Amygdala (tissue), 56 donors: Measurements from ENCODE around the gene SPACA9.

Experiments used
- DNase-seq, 56 donors: peaks; one replicate each; lab custom pipeline; 2025; lab: John Stamatoyannopoulos, UW

SPACA9 gene

GRCh38 chr9:132878695-132879456, at the start of gene SPACA9:
Gene SPACA9, plus strand, starts transcription at chr9:132878898. Its CDS starts 5,050 bp downstream, at chr9:132883948.
- peak in 40 of 56 donors; percentile 6 to 68 (median 36) for DNase-seq

GRCh38 chr9:132832171-132832881, 46.4 kb upstream of the SPACA9 start:
- DNase-seq = no peak

- no peak for DNase-seq
Observed at GRCh38 chr9:132833550-132834121, 45.1 kb upstream of the SPACA9 start.

- DNase-seq = no peak
Observed at GRCh38 chr9:132834343-132834742, 44.4 kb upstream of the SPACA9 start.

- no peak for DNase-seq
Observed at GRCh38 chr9:132837501-132838286, 41.0 kb upstream of the SPACA9 start.

GRCh38 chr9:132838291-132838690, 40.4 kb upstream of the SPACA9 start:
- DNase-seq = no peak

GRCh38 chr9:132840980-132841379, 37.7 kb upstream of the SPACA9 start:
- DNase-seq = no peak

GRCh38 chr9:132842124-132843044, 36.3 kb upstream of the SPACA9 start:
- DNase-seq = no peak

- DNase-seq = no peak
Observed at GRCh38 chr9:132846109-132846917, 32.4 kb upstream of the SPACA9 start.

GRCh38 chr9:132846918-132847515, 31.7 kb upstream of the SPACA9 start:
- DNase-seq = no peak

GRCh38 chr9:132849185-132849706, 29.5 kb upstream of the SPACA9 start:
- peak in 5 of 56 donors; percentile 11 to 77 (median 19) for DNase-seq

- DNase-seq = no peak
Observed at GRCh38 chr9:132853482-132853881, 25.2 kb upstream of the SPACA9 start.

GRCh38 chr9:132854832-132855231, 23.9 kb upstream of the SPACA9 start:
- no peak for DNase-seq

GRCh38 chr9:132855904-132856303, 22.8 kb upstream of the SPACA9 start:
- no peak for DNase-seq

GRCh38 chr9:132857031-132857430, 21.7 kb upstream of the SPACA9 start:
- peak in 2 of 56 donors; percentile 3 to 29 for DNase-seq

- no peak for DNase-seq
Observed at GRCh38 chr9:132857616-132858342, 20.9 kb upstream of the SPACA9 start.

- DNase-seq = peak in 1 of 56 donors; percentile 17
Observed at GRCh38 chr9:132858751-132859150, 19.9 kb upstream of the SPACA9 start.
